LNCAP (cell line): ENCODE results near the gene CA12.

Experiments used
- TF ChIP-seq, protein P1 (sequence below): fragments of 450-650 bp; IDR thresholded peaks from 2 replicates; pipeline ENCODE4 v1.5.1; 2017; ENCODE audit warnings: mild to moderate bottlenecking

The CA12 gene

DNA sequence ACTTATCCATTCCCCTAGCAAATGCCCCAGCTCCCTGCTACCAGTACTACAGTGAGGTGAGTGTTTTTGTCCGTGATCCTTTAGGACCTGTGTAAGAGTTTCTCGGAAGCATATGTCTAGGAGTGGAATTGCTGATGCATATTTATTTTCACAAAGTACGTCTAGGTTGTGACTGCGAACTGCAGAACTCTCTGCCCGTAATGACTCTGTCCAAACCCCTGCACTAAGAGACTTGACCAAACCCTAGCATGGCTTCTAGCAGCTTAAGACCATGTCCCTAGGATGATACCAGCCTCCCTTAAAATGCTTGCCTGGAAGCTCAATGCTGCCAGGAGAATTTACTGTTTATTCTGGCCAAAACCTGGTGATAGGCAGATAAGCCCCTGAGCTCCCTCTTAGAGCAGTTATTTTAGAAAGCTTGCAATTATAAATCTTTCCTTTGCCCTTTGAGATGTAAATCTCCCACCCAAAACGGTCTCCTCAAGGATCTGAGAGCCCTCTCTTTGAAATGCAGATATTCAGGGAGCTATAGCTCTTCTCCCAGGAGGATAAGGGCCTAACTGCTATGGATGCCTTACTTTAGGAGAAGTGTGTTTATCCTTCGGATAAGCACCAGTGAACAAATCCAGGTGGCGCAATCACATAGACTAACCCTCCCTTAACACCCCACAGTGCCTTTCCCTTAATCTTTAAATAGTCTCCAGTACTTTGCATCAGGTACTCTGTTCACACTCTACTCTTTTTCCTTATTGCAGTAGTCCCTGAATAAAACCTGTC is 14.7 kb upstream of the CA12 start:
- TF ChIP-seq, protein P1, sequence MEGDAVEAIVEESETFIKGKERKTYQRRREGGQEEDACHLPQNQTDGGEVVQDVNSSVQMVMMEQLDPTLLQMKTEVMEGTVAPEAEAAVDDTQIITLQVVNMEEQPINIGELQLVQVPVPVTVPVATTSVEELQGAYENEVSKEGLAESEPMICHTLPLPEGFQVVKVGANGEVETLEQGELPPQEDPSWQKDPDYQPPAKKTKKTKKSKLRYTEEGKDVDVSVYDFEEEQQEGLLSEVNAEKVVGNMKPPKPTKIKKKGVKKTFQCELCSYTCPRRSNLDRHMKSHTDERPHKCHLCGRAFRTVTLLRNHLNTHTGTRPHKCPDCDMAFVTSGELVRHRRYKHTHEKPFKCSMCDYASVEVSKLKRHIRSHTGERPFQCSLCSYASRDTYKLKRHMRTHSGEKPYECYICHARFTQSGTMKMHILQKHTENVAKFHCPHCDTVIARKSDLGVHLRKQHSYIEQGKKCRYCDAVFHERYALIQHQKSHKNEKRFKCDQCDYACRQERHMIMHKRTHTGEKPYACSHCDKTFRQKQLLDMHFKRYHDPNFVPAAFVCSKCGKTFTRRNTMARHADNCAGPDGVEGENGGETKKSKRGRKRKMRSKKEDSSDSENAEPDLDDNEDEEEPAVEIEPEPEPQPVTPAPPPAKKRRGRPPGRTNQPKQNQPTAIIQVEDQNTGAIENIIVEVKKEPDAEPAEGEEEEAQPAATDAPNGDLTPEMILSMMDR, result no peak

DNA sequence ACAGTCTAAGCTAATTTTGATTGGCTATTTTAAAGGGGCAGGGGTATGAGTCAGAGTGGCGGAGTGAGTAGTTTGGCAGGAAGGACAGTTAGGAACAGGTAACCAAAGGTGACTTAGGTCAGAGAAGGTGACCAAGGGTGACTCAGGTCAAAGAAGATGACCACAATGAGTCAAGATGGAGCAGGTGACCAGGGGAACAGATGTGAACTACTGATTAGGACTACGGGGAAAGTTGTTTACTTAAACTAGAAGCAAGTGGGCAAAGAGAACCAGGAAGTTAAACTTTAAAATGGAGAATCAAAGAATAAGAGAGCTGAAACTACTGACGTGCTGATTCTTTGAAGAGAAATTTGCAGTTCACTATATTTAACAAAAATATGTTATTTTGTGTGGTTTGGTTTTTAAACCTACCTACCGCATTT is 14.1 kb upstream of the CA12 start:
- TF ChIP-seq, protein P1, result no peak

DNA sequence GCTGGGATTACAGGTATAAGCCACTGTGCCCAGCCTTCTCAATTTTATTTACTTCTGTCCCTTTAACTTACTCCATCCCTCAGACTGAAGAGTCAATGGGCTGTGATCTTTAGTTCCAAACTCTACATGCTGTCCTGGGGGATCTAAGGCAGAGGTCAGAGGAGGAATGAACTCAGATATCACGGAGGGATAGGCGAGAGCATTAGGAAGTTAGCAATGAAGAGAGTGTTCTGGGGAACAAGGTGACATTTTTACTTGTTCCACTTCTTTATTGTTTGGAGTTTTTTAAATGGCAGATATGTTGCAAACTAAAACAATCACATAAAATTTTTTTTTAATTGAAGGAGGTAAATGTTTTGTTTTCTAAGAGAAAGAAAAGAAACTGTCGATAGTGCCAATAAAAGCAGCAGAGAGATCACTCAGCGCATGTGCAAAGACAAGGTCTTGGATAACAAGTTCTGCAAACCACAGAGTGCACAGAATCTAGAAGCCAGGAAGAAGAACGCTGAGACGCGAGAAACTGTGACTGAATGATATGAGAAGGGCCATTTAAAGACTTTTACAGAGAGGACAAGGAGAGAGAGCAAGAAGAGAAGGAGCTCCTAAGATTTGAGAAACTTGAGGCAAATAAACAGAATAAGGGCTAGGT is 10.8 kb upstream of the CA12 start:
- TF ChIP-seq, protein P1, result no peak

DNA sequence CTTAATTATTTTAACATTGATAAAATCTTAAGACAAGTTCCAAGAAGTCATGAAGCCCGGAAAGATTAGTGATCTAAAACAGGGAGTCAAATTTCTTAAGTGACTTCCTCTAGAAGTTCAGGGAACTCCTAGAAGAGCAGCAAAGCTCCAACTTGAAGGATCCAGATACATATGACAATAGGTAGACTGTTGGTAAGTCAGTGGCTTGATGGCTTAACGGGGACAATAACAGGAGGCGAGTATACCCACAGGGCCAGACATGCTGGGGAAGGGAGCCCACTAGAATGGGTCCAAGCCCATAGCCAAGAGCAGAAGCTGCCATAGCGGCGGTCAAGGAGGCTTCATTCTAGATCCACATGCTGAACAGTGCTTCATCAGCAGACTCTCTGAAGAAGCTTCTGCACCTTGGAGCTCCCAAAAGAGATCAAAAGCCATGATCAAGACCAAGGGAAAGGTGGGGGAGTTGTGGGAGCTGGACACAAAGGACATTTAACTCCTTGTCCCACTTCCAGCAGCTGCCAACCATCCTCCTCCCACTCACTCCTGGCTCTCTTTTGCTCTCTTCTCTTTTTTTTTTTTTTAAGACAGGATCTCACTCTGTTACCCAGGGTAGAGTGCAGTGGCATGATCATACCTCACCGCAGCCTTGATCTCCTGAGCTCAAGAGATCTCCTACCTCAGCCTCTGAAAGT is 10.2 kb upstream of the CA12 start:
- TF ChIP-seq, protein P1, result no peak

DNA sequence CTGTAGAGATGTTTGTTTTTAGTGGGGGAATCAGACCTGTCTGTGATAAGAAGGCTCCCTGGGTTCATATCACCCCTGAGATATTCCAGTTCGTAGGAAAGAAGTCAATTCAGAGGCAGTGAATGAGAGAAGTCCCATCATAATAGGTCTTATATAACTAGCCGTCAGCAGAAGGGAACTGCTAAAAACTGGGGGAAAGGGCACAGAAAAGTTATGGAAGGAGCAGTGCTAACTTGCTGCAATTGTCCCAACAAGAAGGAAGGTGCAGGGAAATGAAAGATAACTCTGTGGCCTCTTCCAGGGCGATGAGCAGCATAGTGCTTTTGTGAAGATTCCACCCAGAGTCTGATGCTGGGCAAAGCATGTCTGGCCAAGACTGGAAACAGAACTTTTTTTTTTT is 9.0 kb upstream of the CA12 start:
- TF ChIP-seq, protein P1, result no peak

GRCh38 chr15:63389902-63390670 is 8.4 kb upstream of the CA12 start:
- TF ChIP-seq, protein P1, result no peak

DNA sequence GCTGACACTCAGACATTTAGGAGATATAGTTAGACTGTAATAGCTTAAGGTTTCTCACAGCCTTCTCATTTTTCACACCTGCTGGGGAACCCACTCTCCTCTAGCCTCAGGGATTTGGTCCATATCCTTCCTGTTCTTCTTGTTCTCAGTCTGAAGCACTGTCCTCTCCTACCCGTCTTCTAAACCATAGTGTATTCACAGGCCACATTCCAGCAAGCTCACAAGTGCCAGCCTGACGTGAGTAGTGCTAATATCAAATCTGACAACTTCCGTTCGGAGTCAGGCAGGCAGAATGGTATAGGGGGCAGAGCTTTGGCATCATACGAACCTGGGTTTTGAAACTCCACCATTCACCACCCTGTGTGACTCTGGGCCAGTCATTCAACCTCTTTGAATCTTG is 6.9 kb upstream of the CA12 start:
- TF ChIP-seq, protein P1, result no peak
